Measurements from ENCODE around the gene HRH3. TPM values are rescaled to one million over a fixed set of nuclear protein-coding genes. Genes with fewer than 3 reads are reported as not detected.
A peak's percentile ranks its signal among the peaks of the same experiment; 100 is the strongest.

HRH3 gene
- total RNA-seq, 1 donor from 2014 or later, result 0.52 TPM

DNA sequence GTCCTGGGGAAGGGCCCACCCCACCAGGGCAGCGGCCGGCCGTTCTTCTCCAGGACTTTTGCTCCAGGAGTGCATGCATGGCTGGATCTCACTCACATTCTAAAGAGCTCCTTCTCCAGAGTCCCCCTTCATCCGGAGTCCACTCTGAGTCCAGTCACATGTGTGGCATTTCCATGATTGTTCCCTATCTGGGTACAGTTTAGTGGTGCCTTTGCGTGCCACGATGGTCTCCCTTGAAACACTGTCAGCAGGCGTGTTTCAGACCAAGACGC is 39.2 kb upstream of the HRH3 start:
- peaks cover 16 to 29% (median 16%) of the 10 kb centered on the region in 3 donors for H3K4me1 ChIP-seq (ENCODE audit: control insufficient read depth in 3 of 3, insufficient read depth in 3 of 3, low read length in 3 of 3)
- peak overlapping the region; percentile 57 for H3K27ac ChIP-seq (ENCODE audit: low read depth, low read length)
- peaks cover 35 to 46% (median 38%) of the 10 kb centered on the region in 3 donors for H3K36me3 ChIP-seq (ENCODE audit: control insufficient read depth in 3 of 3, insufficient read depth in 3 of 3, low read length in 3 of 3)
- no peak overlapping the region for H3K4me3 ChIP-seq (ENCODE audit: low read length in 3 of 3)
- H3K27me3 ChIP-seq (ENCODE audit: control insufficient read depth in 3 of 3, insufficient read depth in 3 of 3, low read length in 3 of 3), result no peaks in the 10 kb centered on the region
- H3K9me3 ChIP-seq (ENCODE audit: control insufficient read depth in 3 of 3, low read length in 3 of 3), result no peaks in the 10 kb centered on the region
- H3K9ac ChIP-seq (ENCODE audit: low read depth in 1 of 3, low read length in 3 of 3), result peak overlapping the region in 2 of 3 donors; percentile 4 to 55

DNA sequence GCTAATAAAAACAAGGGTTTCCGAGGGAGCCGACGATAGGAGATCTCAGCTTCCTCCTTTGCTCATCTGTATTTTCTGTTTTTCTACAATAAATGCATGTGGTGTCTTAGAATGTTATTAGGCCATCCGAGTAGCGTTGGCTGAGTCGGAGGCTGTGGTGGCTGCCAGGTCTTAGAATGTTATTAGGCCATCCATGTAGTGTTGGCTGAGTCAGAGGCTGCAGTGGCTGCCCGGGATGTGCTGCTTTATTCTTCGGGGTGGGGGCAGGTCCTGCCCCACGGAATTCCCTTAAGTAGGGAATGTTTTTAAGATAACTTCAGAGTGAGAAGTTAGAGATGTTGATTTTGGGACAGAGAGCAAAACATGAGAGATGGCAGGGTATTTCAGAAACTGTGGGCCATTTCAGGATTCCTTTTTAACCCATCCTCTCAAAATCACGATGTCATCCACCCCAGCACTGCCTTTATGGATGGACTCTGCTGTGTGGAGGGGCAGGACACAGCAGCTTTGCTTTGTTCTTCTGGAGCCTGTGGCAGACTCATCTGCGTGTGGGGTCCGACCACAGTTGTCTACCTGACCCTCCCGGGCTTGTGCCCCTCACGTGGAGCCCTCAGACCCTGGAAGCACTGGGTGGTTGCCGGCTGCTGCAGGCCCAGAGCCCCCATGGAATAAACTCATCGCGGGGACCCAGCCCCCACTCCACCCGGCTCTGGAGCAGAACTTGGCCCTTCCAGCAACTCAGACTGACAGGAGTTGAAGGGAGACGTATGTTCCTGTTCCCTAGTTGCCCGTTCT is 38.6 kb upstream of the HRH3 start:
- peaks cover 31 to 42% (median 34%) of the 10 kb centered on the region in 3 donors for H3K36me3 ChIP-seq (ENCODE audit: control insufficient read depth in 3 of 3, insufficient read depth in 3 of 3, low read length in 3 of 3)
- peak overlapping the region in 2 of 3 donors; percentile 14 for H3K4me3 ChIP-seq (ENCODE audit: low read length in 3 of 3)
- no peaks in the 10 kb centered on the region for H3K9me3 ChIP-seq (ENCODE audit: control insufficient read depth in 3 of 3, low read length in 3 of 3)
- H3K27ac ChIP-seq (ENCODE audit: low read depth, low read length), result peak overlapping the region; percentile 57
- peak overlapping the region; percentile 4 to 55 (median 42) for H3K9ac ChIP-seq (ENCODE audit: low read depth in 1 of 3, low read length in 3 of 3)
- no peaks in the 10 kb centered on the region for H3K27me3 ChIP-seq (ENCODE audit: control insufficient read depth in 3 of 3, insufficient read depth in 3 of 3, low read length in 3 of 3)
- H3K4me1 ChIP-seq (ENCODE audit: control insufficient read depth in 3 of 3, insufficient read depth in 3 of 3, low read length in 3 of 3), result peaks cover 16 to 29% (median 16%) of the 10 kb centered on the region in 3 donors

DNA sequence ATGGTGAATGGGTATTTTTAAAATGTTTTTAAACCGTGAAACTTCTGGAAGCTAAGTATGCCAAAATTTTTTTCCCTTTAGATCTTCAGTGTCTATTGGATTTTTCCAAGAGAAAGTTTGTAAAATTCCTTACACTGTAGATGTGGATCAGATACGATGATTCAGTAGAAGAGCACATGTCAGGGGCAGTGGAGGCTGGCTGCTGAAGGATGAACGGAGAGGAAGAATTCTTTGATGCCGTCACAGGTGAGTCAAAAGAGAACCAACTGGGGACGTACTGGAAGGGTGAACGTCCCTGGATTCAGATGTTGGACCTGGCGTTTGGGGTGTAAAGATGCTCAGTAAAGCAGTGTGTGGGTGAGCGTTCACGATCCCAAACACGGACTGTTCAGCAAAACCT is 35.9 kb upstream of the HRH3 start:
- H3K4me1 ChIP-seq (ENCODE audit: control insufficient read depth in 3 of 3, insufficient read depth in 3 of 3, low read length in 3 of 3), result peaks cover 16 to 34% (median 16%) of the 10 kb centered on the region in 3 donors
- no peak overlapping the region for H3K9ac ChIP-seq (ENCODE audit: low read depth in 1 of 3, low read length in 3 of 3)
- H3K4me3 ChIP-seq (ENCODE audit: low read length in 3 of 3), result no peak overlapping the region
- no peak overlapping the region for H3K27ac ChIP-seq (ENCODE audit: low read depth, low read length)
- H3K36me3 ChIP-seq (ENCODE audit: control insufficient read depth in 3 of 3, insufficient read depth in 3 of 3, low read length in 3 of 3), result peaks cover 17 to 20% (median 20%) of the 10 kb centered on the region in 3 donors
- H3K9me3 ChIP-seq (ENCODE audit: control insufficient read depth in 3 of 3, low read length in 3 of 3), result no peaks in the 10 kb centered on the region
- H3K27me3 ChIP-seq (ENCODE audit: control insufficient read depth in 3 of 3, insufficient read depth in 3 of 3, low read length in 3 of 3), result no peaks in the 10 kb centered on the region

DNA sequence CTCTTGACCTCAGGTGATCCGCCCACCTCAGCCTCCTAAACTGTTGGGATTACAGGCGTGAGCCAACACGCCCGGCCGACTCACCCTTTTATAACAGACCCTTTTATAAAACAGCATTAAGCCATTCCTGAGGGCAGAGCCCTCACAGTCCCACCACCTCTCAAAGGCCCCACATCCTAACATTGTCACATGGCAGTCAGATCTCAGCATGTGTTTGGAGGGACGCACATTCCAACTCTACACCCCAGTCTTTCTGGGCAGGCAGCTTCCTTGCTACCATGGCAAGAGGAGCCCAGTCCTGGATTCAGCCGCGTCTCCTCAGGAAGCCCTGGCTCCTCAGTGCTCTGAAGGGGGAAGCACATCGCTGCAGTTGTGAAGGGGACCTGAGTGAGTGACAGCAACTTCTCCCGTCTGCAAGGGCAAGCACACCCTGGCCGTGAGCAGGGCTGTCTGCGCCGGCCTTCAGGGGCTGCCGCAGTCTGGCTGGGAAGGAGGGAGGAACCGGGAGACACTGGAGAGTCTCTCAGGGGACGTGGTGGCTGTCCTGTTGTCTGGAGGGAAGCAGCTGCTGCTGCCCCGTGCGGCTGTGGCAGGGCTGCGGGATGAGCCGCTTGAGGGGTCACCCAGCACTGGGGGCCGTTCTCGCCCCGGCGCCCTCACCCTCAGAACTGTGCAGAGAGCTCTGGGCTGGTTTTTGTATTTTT is 34.1 kb upstream of the HRH3 start:
- H3K27ac ChIP-seq (ENCODE audit: low read depth, low read length), result no peak overlapping the region
- peaks cover 12 to 39% (median 14%) of the 10 kb centered on the region in 3 donors for H3K4me1 ChIP-seq (ENCODE audit: control insufficient read depth in 3 of 3, insufficient read depth in 3 of 3, low read length in 3 of 3)

DNA sequence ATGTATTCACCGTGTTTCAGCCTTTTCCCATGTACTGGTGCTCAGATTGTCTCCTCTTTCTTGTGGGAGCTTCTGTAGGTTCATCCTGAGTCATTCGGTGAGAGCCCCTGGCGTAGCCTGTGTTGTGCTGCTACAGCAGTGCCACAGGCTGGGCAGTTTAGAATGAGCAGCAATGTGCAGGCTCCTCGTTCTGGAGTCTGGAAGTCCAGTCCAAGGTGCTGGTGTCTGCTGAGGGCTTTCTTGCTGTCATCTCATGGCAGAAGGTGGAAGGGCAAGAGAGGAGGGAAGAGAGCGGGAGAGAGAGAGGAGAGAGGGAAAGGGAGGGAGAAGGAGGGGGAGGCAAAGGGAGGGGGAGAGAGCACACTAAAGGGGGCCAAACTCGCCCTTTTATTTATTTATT is 33.3 kb upstream of the HRH3 start:
- Histone ChIP-seq H3K9me3 (ENCODE audit: control insufficient read depth in 3 of 3, low read length in 3 of 3) (no peaks in the 10 kb centered on the region), H3K4me3 (ENCODE audit: low read length in 3 of 3) (no peak overlapping the region), H3K36me3 (ENCODE audit: control insufficient read depth in 3 of 3, insufficient read depth in 3 of 3, low read length in 3 of 3) (peaks cover 6 to 20% (median 13%) of the 10 kb centered on the region in 3 donors), H3K9ac (ENCODE audit: low read depth in 1 of 3, low read length in 3 of 3) (no peak overlapping the region), H3K4me1 (ENCODE audit: control insufficient read depth in 3 of 3, insufficient read depth in 3 of 3, low read length in 3 of 3) (peaks cover 6 to 37% (median 6%) of the 10 kb centered on the region in 3 donors), H3K27ac (ENCODE audit: low read depth, low read length) (no peak overlapping the region), H3K27me3 (ENCODE audit: control insufficient read depth in 3 of 3, insufficient read depth in 3 of 3, low read length in 3 of 3) (no peaks in the 10 kb centered on the region)

More for the DNA sequence above, 34.1 kb upstream of the HRH3 start:
- no peaks in the 10 kb centered on the region for H3K27me3 ChIP-seq (ENCODE audit: control insufficient read depth in 3 of 3, insufficient read depth in 3 of 3, low read length in 3 of 3)
- H3K9ac ChIP-seq (ENCODE audit: low read depth in 1 of 3, low read length in 3 of 3), result no peak overlapping the region
- no peaks in the 10 kb centered on the region for H3K9me3 ChIP-seq (ENCODE audit: control insufficient read depth in 3 of 3, low read length in 3 of 3)
- H3K36me3 ChIP-seq (ENCODE audit: control insufficient read depth in 3 of 3, insufficient read depth in 3 of 3, low read length in 3 of 3), result peaks cover 8 to 20% (median 13%) of the 10 kb centered on the region in 3 donors
- no peak overlapping the region for H3K4me3 ChIP-seq (ENCODE audit: low read length in 3 of 3)

DNA sequence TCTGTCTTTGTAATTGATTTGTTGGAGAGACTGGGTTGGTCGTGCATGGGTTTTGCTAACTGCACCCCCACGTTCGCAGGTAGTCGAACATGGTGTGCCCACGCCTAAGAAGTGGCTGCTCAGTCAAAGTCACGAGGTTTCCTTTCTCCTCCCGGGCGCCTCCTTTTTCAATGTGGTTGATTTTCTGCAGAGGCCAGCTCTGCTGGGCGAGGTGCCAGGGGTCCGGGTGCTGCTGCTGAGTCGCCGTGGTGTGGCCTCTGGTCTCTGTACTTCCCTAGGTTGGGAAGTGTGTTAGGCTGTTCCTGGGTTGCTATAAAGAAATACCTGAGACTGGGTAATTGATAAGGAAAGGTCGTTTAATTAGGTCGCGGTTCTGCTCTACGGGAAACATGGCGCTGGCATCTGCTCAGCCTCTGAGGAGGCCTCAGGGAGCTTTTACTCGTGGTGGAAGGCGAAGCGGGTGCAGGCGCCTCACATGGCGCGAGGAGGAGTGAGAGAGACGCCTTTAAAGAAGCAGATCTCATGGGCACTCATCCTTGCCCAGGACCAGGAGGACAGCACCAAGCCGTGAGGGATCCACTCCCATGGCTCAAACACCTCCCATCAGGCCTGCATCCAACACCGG is 32.4 kb upstream of the HRH3 start:
- peaks cover 1 to 30% (median 2%) of the 10 kb centered on the region in 3 donors for H3K4me1 ChIP-seq (ENCODE audit: control insufficient read depth in 3 of 3, insufficient read depth in 3 of 3, low read length in 3 of 3)
- H3K27ac ChIP-seq (ENCODE audit: low read depth, low read length), result no peak overlapping the region
- H3K9ac ChIP-seq (ENCODE audit: low read depth in 1 of 3, low read length in 3 of 3), result no peak overlapping the region
- H3K4me3 ChIP-seq (ENCODE audit: low read length in 3 of 3), result no peak overlapping the region
- no peaks in the 10 kb centered on the region for H3K9me3 ChIP-seq (ENCODE audit: control insufficient read depth in 3 of 3, low read length in 3 of 3)
- H3K27me3 ChIP-seq (ENCODE audit: control insufficient read depth in 3 of 3, insufficient read depth in 3 of 3, low read length in 3 of 3), result no peaks in the 10 kb centered on the region
- peaks cover 6 to 20% (median 13%) of the 10 kb centered on the region in 3 donors for H3K36me3 ChIP-seq (ENCODE audit: control insufficient read depth in 3 of 3, insufficient read depth in 3 of 3, low read length in 3 of 3)

DNA sequence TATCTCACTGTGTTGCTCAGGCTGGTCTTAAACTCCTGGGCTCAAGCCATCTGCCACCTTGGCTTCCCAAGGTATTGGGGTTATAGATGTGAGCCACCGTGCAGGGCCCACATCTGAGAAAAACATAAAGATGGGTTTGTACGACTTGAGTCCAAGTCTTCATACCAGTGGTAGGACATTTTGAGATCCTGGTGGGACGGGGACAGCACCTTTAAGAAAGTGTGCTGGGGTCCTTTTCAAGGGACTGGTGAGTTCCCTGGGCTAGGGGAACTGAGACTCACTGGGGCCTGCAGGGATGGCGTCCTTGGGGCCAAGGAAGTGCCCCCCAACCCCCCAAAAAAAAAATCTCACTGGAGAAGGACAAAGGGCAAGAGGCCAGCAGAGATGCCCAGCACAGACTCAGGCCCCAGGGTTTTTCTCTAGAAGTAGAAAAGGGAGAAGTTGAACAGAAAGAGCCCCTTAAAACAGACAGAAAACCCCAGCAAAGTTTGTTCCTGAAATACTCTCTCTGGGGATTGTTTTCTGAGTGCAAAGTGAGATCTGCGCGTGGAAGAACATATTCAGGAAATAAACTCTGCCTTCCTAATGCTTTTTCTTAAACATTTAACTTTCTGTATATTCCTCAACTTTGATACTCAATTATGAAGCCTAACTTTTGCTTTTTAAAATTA is 28.9 kb upstream of the HRH3 start:
- peaks cover 27 to 56% (median 37%) of the 10 kb centered on the region in 3 donors for H3K4me1 ChIP-seq (ENCODE audit: control insufficient read depth in 3 of 3, insufficient read depth in 3 of 3, low read length in 3 of 3)
- H3K36me3 ChIP-seq (ENCODE audit: control insufficient read depth in 3 of 3, insufficient read depth in 3 of 3, low read length in 3 of 3), result peaks cover 2 to 6% (median 2%) of the 10 kb centered on the region in 3 donors
- H3K27ac ChIP-seq (ENCODE audit: low read depth, low read length), result no peak overlapping the region
- H3K4me3 ChIP-seq (ENCODE audit: low read length in 3 of 3), result no peak overlapping the region
- H3K27me3 ChIP-seq (ENCODE audit: control insufficient read depth in 3 of 3, insufficient read depth in 3 of 3, low read length in 3 of 3), result no peaks in the 10 kb centered on the region
- no peaks in the 10 kb centered on the region for H3K9me3 ChIP-seq (ENCODE audit: control insufficient read depth in 3 of 3, low read length in 3 of 3)
- peak overlapping the region in 1 of 3 donors; percentile 33 for H3K9ac ChIP-seq (ENCODE audit: low read depth in 1 of 3, low read length in 3 of 3)

DNA sequence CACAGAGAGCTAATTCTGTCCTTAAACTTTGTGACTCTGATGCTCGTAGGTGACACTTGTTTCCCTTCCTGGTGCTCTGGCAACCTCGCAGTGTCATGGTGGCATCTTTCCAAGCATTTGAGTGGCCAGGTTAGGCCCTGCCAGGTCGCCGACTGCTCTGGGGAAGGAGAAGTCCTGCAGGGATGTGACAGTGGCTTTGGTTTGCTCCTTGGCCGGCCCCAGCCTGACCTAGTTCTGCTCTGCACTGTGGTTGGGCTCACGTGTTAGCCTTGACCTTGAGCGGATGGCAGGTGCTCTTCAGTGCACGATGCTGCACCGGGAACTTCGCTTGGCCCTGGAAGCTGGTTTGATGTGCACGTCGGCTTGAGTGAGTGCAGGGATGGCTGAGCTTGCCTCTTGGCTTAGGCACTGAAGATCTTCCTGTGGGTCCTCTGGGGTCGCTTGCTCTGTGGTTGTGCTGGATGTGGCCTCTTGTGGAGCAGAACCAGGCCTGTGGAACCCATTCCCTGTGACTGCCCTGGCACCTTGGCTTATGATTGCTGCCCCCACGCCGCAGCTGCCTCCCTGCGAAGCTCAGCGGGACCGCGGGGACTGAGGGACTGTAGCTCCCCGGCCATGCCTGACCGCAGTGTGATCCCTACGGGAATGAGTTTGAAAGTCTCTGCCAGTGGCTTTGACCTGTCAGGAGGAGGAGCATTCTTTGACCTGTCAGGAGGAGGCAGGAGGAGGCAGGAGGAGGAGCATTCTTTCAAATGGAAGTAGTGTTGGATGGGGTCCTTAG is 27.0 kb upstream of the HRH3 start:
- peaks cover 2 to 6% (median 5%) of the 10 kb centered on the region in 3 donors for H3K36me3 ChIP-seq (ENCODE audit: control insufficient read depth in 3 of 3, insufficient read depth in 3 of 3, low read length in 3 of 3)
- peak overlapping the region in 2 of 3 donors; percentile 28 to 56 for H3K4me3 ChIP-seq (ENCODE audit: low read length in 3 of 3)
- no peaks in the 10 kb centered on the region for H3K9me3 ChIP-seq (ENCODE audit: control insufficient read depth in 3 of 3, low read length in 3 of 3)
- peak overlapping the region; percentile 7 to 79 (median 66) for H3K9ac ChIP-seq (ENCODE audit: low read depth in 1 of 3, low read length in 3 of 3)
- peaks cover 27 to 67% (median 52%) of the 10 kb centered on the region in 3 donors for H3K4me1 ChIP-seq (ENCODE audit: control insufficient read depth in 3 of 3, insufficient read depth in 3 of 3, low read length in 3 of 3)
- peak overlapping the region; percentile 79 for H3K27ac ChIP-seq (ENCODE audit: low read depth, low read length)
- H3K27me3 ChIP-seq (ENCODE audit: control insufficient read depth in 3 of 3, insufficient read depth in 3 of 3, low read length in 3 of 3), result no peaks in the 10 kb centered on the region

DNA sequence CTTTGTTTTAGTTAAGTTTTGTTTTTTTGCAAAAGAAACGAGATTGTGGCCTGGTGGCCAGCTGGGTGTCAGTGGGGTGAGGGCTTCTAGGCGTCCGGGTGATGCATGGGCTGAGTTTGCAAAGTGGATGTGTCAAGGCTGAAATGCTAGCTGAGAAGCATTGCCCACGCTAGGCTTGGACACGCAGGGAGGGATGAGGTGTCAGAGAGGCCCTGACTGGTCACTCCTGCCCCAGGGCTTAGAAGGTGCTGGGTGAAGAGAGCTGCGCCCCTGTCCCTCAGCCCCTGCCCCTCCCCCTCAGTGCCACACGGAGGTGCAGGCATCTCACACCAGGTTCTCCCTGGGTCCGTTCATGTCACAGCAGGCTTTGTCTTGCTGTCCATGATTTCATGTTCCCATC is 26.4 kb upstream of the HRH3 start:
- Histone ChIP-seq H3K9ac (ENCODE audit: low read depth in 1 of 3, low read length in 3 of 3) (peak overlapping the region; percentile 7 to 79 (median 66)), H3K4me3 (ENCODE audit: low read length in 3 of 3) (peak overlapping the region in 2 of 3 donors; percentile 28 to 56), H3K27ac (ENCODE audit: low read depth, low read length) (peak overlapping the region; percentile 79)

More for the DNA sequence above, 26.4 kb upstream of the HRH3 start:
- Histone ChIP-seq H3K27me3 (ENCODE audit: control insufficient read depth in 3 of 3, insufficient read depth in 3 of 3, low read length in 3 of 3) (no peaks in the 10 kb centered on the region), H3K36me3 (ENCODE audit: control insufficient read depth in 3 of 3, insufficient read depth in 3 of 3, low read length in 3 of 3) (peaks cover 2 to 6% (median 5%) of the 10 kb centered on the region in 3 donors), H3K4me1 (ENCODE audit: control insufficient read depth in 3 of 3, insufficient read depth in 3 of 3, low read length in 3 of 3) (peaks cover 27 to 74% (median 59%) of the 10 kb centered on the region in 3 donors), H3K9me3 (ENCODE audit: control insufficient read depth in 3 of 3, low read length in 3 of 3) (no peaks in the 10 kb centered on the region)

Measured in skeletal muscle tissue (tissue), 4 donors.